Spleen (tissue), 11 donors: Measurements from ENCODE around the gene NCK2. TPM values are rescaled to one million over a fixed set of nuclear protein-coding genes. Genes with fewer than 3 reads are reported as not detected.
A peak's percentile ranks its signal among the peaks of the same experiment; 100 is the strongest.

ENCODE experiments used
- DNase-seq: peaks from one replicate; pipeline ENCODE4 v3.0.0-alpha.2; 2020
- H3K27ac ChIP-seq, 8 donors: fragments of 200-600 bp; sonication (generic) in 7 of 8; 1 replicate in 4 of 8; 2 replicates in 4 of 8; pipeline versions ENCODE4 v1.5.0 to v1.8.0; 2016 to 2021; ENCODE audit warnings: inconsistent platforms in 4 of 8, mild to moderate bottlenecking in 4 of 8, moderate library complexity in 1 of 8
- H3K27me3 ChIP-seq, 7 donors: fragments of 200-600 bp; sonication (generic) in 6 of 7; replicated peaks in 1 of 7; 1 replicate in 4 of 7; 2 replicates in 3 of 7; pipeline versions ENCODE4 v1.5.0 to v1.8.0; 2016 to 2021; ENCODE audit warnings: inconsistent platforms in 3 of 7, mild to moderate bottlenecking in 1 of 7
- H3K36me3 ChIP-seq, 6 donors: fragments of 200-600 bp; sonication (generic) in 5 of 6; 1 replicate in 4 of 6; 2 replicates in 2 of 6; pipeline versions ENCODE4 v1.5.0 to v1.8.0; 2016 to 2021; ENCODE audit warnings: inconsistent platforms in 2 of 6
- H3K4me1 ChIP-seq, 6 donors: fragments of 200-600 bp; sonication (generic) in 5 of 6; 1 replicate in 3 of 6; 2 replicates in 3 of 6; pipeline versions ENCODE4 v1.5.0 to v1.8.0; 2016 to 2021; ENCODE audit warnings: inconsistent platforms in 3 of 6
- H3K4me3 ChIP-seq, 8 donors: fragments of 200-600 bp; sonication (generic) in 7 of 8; 1 replicate in 4 of 8; 2 replicates in 4 of 8; pipeline versions ENCODE4 v1.5.0 to v1.8.0; 2016 to 2021; ENCODE audit warnings: inconsistent platforms in 4 of 8, mild to moderate bottlenecking in 4 of 8, moderate library complexity in 2 of 8
- H3K9me3 ChIP-seq, 8 donors: fragments of 200-600 bp; sonication (generic) in 7 of 8; 1 replicate in 4 of 8; 2 replicates in 4 of 8; pipeline versions ENCODE4 v1.5.0 to v1.8.0; 2016 to 2021; ENCODE audit warnings: inconsistent platforms in 4 of 8
- POLR2A ChIP-seq, 3 donors: fragments of 450-650 bp; IDR thresholded peaks; one replicate each; pipeline ENCODE4 v1.5.1; 2017; ENCODE audit warnings: antibody characterized with exemption in 3 of 3, mild to moderate bottlenecking in 1 of 3
- POLR2AphosphoS5 ChIP-seq, 3 donors: sonication (generic); formaldehyde crosslinking; IDR thresholded peaks; one replicate each; pipeline ENCODE4 v1.5.1; 2017; ENCODE audit warnings: antibody characterized with exemption in 3 of 3
- WGBS, 5 donors: extraction: QIAGEN DNeasy Blood & Tissue Kit in 3 of 5; methylation state at CpG; one replicate each; pipeline versions ENCODE4 v1.1.5 to v1.1.7; 2013 to 2018; 5-methylcytosine and 5-hydroxymethylcytosine counted together
- intact Hi-C: fragments of 100-400 bp; cut with DNase I; formaldehyde crosslinking; loops from one replicate; pipeline ENCODE4 v1.15.0; 2023; ENCODE audit warnings: low total_unique reads
- polyA plus RNA-seq, 3 donors: library from polyadenylated mRNA; stranded (reverse); fragments of 200-250 nt; gene quantifications; one replicate each; pipeline ENCODE4 v1.2.1, GENCODE V29; 2013
- total RNA-seq, 7 donors: library from RNA; depleted of rRNA in 3 of 7; stranded (reverse); fragments of >200 nt in 3 of 7; fragmentation: NEBNext Ultra II Directional in 4 of 7; extraction: Animal tissue kit (Norgen Biotek cat#: 25700) in 4 of 7; gene quantifications; one replicate each; pipeline versions ENCODE4 v1.1.0 to v1.2.1, GENCODE V29; 2016 to 2021
- TF ChIP-seq, protein P1 (sequence below), 11 experiments: fragments of 200-600 bp in 7 of 11; fragments of 450-650 bp in 4 of 11; sonication (generic) in 4 of 11; IDR thresholded peaks in 8 of 11; conservative IDR thresholded peaks in 3 of 11; 1 replicate in 7 of 11; 2 replicates in 4 of 11; pipeline versions ENCODE4 v1.4.0 to v1.8.0; 2016 to 2021; ENCODE audit warnings: antibody characterized with exemption in 11 of 11, inconsistent platforms in 4 of 11, mild to moderate bottlenecking in 1 of 11
- donor health status: healthy with polysubstance abuse.
- donor health status: DM: no; HTN: no; CAD: no; lungs with moderate emphysema.
- donor health status: DM: no; HTN: no; CAD: no.
- donor health status: Bipolar disorder and iron deficiency.
- donor health status: healthy.
- donor health status: DM: no; HTN: no; CAD: no.
- donor health status: DM: yes; HTN: yes; CAD: no.

Gene NCK2
- total and polyA plus RNA-seq, 10 donors: 21.5 to 106 (median 62.6) TPM

- Histone ChIP-seq H3K27ac (peak overlapping the region; percentile 65 to 85 (median 74)), H3K9me3 (no peaks in the 10 kb centered on the region), H3K27me3 (no peaks in the 10 kb centered on the region), H3K36me3 (peaks cover 0 to 24% (median 0%) of the 10 kb centered on the region in 6 donors), H3K4me1 (peaks cover 55 to 100% (median 94%) of the 10 kb centered on the region in 6 donors), H3K4me3 (peak overlapping the region in 1 of 8 donors; percentile 29)
- TF ChIP-seq, protein P1, sequence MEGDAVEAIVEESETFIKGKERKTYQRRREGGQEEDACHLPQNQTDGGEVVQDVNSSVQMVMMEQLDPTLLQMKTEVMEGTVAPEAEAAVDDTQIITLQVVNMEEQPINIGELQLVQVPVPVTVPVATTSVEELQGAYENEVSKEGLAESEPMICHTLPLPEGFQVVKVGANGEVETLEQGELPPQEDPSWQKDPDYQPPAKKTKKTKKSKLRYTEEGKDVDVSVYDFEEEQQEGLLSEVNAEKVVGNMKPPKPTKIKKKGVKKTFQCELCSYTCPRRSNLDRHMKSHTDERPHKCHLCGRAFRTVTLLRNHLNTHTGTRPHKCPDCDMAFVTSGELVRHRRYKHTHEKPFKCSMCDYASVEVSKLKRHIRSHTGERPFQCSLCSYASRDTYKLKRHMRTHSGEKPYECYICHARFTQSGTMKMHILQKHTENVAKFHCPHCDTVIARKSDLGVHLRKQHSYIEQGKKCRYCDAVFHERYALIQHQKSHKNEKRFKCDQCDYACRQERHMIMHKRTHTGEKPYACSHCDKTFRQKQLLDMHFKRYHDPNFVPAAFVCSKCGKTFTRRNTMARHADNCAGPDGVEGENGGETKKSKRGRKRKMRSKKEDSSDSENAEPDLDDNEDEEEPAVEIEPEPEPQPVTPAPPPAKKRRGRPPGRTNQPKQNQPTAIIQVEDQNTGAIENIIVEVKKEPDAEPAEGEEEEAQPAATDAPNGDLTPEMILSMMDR (IDR thresholded peaks at IDR 0.05 in 8 of 11, conservative IDR thresholded peaks at IDR 0.05 in 3 of 11): no peak
- no peak for TF ChIP-seq POLR2AphosphoS5 (IDR thresholded peaks at IDR 0.05)
- TF ChIP-seq POLR2A (IDR thresholded peaks at IDR 0.05): no peak
- no peak for DNase-seq
- WGBS, 5 donors: 33 to 92% (median 67%) methylated on average over 1 to 2 of the region's 2 CpGs
- intact Hi-C loops: no loop called here
These were observed 8.7 kb downstream of the NCK2 start for GRCh38 chr2:105753380-105753779.

GRCh38 chr2:105754011-105754410 lies 9.3 kb downstream of the NCK2 start:
- peaks cover 49 to 100% (median 90%) of the 10 kb centered on the region in 6 donors for H3K4me1 ChIP-seq
- peak overlapping the region in 1 of 8 donors; percentile 29 for H3K4me3 ChIP-seq
- intact Hi-C loops: no loop called here
- 43 to 57% (median 54%) methylated on average over 5 of the region's 5 CpGs for WGBS, 5 donors
- no peak for DNase-seq
- no peaks in the 10 kb centered on the region for H3K27me3 ChIP-seq
- TF ChIP-seq, protein P1 (IDR thresholded peaks at IDR 0.05 in 8 of 11, conservative IDR thresholded peaks at IDR 0.05 in 3 of 11): peak in 1 of 11 experiments; percentile 3
- TF ChIP-seq POLR2A (IDR thresholded peaks at IDR 0.05): no peak
- peak in 1 of 3 donors; percentile 64 for TF ChIP-seq POLR2AphosphoS5 (IDR thresholded peaks at IDR 0.05)
- no peaks in the 10 kb centered on the region for H3K9me3 ChIP-seq
- H3K36me3 ChIP-seq: peaks cover 0 to 24% (median 0%) of the 10 kb centered on the region in 6 donors
- peak overlapping the region; percentile 65 to 85 (median 74) for H3K27ac ChIP-seq

GRCh38 chr2:105754994-105755393 lies 10.3 kb downstream of the NCK2 start:
- H3K36me3 ChIP-seq: peaks cover 0 to 24% (median 0%) of the 10 kb centered on the region in 6 donors
- no peaks in the 10 kb centered on the region for H3K27me3 ChIP-seq
- DNase-seq: no peak
- peak overlapping the region; percentile 65 to 85 (median 74) for H3K27ac ChIP-seq
- TF ChIP-seq POLR2A (IDR thresholded peaks at IDR 0.05) (no peak), POLR2AphosphoS5 (IDR thresholded peaks at IDR 0.05) (no peak)
- TF ChIP-seq, protein P1 (IDR thresholded peaks at IDR 0.05 in 8 of 11, conservative IDR thresholded peaks at IDR 0.05 in 3 of 11): no peak
- H3K4me1 ChIP-seq: peaks cover 45 to 100% (median 88%) of the 10 kb centered on the region in 6 donors
- 41 to 54% (median 50%) methylated on average over 6 of the region's 6 CpGs for WGBS, 5 donors
- intact Hi-C loops: no loop called here
- peak overlapping the region in 2 of 8 donors; percentile 8 to 39 for H3K4me3 ChIP-seq
- H3K9me3 ChIP-seq: no peaks in the 10 kb centered on the region

DNA sequence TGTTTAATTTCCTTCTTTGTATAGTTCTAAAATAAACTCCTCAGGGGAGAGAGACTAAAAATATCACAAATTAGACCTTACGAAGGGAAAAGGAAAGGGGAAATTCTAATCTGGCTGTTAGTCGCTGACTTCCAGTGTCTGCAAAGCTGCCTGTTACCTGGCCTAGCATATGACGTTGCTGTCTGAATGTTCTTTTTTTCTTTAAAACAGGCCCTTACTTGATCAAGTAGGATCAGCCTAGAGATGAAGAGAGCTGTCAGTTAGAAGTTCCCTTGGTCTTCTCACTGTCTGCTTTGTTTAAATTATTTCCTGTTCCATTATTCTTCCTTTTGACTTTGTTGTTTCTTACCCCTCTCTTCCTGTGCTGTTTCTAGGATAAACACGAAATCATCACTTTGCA lies 11.2 kb downstream of the NCK2 start:
- Histone ChIP-seq H3K36me3 (peaks cover 0 to 24% (median 0%) of the 10 kb centered on the region in 6 donors), H3K27me3 (no peaks in the 10 kb centered on the region), H3K27ac (peak overlapping the region; percentile 45 to 85 (median 74)), H3K4me1 (peaks cover 42 to 100% (median 88%) of the 10 kb centered on the region in 6 donors), H3K9me3 (no peaks in the 10 kb centered on the region), H3K4me3 (peak overlapping the region in 2 of 8 donors; percentile 8 to 39)
- WGBS, 5 donors: 9 to 18% (median 10%) methylated on average over 4 of the region's 4 CpGs
- no peak for DNase-seq
- intact Hi-C loops: no loop called here
- TF ChIP-seq POLR2AphosphoS5 (IDR thresholded peaks at IDR 0.05): no peak
- TF ChIP-seq, protein P1 (IDR thresholded peaks at IDR 0.05 in 8 of 11, conservative IDR thresholded peaks at IDR 0.05 in 3 of 11): no peak
- no peak for TF ChIP-seq POLR2A (IDR thresholded peaks at IDR 0.05)
